ENCODE data around the gene PRIM2.
A peak's percentile ranks its signal among the peaks of the same experiment; 100 is the strongest.
"Not testable (repeated sequence)": the region's sequence is repeated elsewhere in the genome, so short reads cannot be mapped to it uniquely, and the experiment has no call there.

The PRIM2 gene, protein sequence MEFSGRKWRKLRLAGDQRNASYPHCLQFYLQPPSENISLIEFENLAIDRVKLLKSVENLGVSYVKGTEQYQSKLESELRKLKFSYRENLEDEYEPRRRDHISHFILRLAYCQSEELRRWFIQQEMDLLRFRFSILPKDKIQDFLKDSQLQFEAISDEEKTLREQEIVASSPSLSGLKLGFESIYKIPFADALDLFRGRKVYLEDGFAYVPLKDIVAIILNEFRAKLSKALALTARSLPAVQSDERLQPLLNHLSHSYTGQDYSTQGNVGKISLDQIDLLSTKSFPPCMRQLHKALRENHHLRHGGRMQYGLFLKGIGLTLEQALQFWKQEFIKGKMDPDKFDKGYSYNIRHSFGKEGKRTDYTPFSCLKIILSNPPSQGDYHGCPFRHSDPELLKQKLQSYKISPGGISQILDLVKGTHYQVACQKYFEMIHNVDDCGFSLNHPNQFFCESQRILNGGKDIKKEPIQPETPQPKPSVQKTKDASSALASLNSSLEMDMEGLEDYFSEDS

GRCh38 chr6:57317060-57317943, at the start of gene PRIM2:
PRIM2 (plus strand) TSS chr6:57317630; CDS start chr6:57318446, 816 bp downstream.
- Histone ChIP-seq H3K4me3 (ENCODE audit: low read depth in 1 of 2, low read length in 2 of 2) (peak within 1 kb of the TSS; percentile 53 to 76), H3K4me1 (ENCODE audit: insufficient read depth, low read length) (peaks cover 31% of the 10 kb centered on the region), H3K27ac (ENCODE audit: low read depth, low read length) (peak within 1 kb of the TSS; percentile 76), H3K9me3 (ENCODE audit: low read length) (no peaks in the 10 kb centered on the region), H3K27me3 (ENCODE audit: control insufficient read depth in 1 of 2, insufficient read depth in 2 of 2, low read length in 2 of 2) (no peaks in the 10 kb centered on the region), H3K9ac (ENCODE audit: low read length) (peak within 1 kb of the TSS; percentile 72), H3K36me3 (ENCODE audit: insufficient read depth, low read length) (peaks cover 14% of the 10 kb centered on the region)

DNA sequence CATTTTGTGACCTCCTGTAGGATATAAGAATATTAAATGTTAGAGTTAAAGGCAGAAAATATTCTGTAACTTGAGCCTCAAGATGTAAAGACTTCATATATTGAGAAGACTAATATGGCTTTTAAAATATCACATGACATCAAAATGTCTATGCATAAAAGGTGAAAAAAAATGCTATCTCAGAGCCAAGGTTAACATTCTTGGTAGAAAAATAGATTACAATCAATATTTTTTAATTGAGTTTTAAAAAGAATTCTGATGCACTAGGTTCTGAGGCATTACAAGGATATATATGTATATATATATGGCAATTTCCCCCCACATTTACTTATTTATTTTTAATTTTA, 49.2 kb upstream of the PRIM2 start:
- Histone ChIP-seq H3K9me3 (ENCODE audit: low read length) (no peaks in the 10 kb centered on the region), H3K4me1 (ENCODE audit: insufficient read depth, low read length) (peaks cover 50% of the 10 kb centered on the region), H3K27ac (ENCODE audit: low read depth, low read length) (peak overlapping the region; percentile 45), H3K36me3 (ENCODE audit: insufficient read depth, low read length) (no peaks in the 10 kb centered on the region), H3K4me3 (ENCODE audit: low read depth in 1 of 2, low read length in 2 of 2) (no peak overlapping the region), H3K9ac (ENCODE audit: low read length) (no peak overlapping the region), H3K27me3 (ENCODE audit: control insufficient read depth in 1 of 2, insufficient read depth in 2 of 2, low read length in 2 of 2) (no peaks in the 10 kb centered on the region)

- H3K4me3 ChIP-seq (ENCODE audit: low read depth in 1 of 2, low read length in 2 of 2); H3K36me3 ChIP-seq (ENCODE audit: insufficient read depth, low read length); H3K27me3 ChIP-seq (ENCODE audit: control insufficient read depth in 1 of 2, insufficient read depth in 2 of 2, low read length in 2 of 2); H3K9me3 ChIP-seq (ENCODE audit: low read length); H3K9ac ChIP-seq (ENCODE audit: low read length); H3K27ac ChIP-seq (ENCODE audit: low read depth, low read length); H3K4me1 ChIP-seq (ENCODE audit: insufficient read depth, low read length): not testable (repeated sequence)
Observed at GRCh38 chr6:57274113-57274824, 43.2 kb upstream of the PRIM2 start.

DNA sequence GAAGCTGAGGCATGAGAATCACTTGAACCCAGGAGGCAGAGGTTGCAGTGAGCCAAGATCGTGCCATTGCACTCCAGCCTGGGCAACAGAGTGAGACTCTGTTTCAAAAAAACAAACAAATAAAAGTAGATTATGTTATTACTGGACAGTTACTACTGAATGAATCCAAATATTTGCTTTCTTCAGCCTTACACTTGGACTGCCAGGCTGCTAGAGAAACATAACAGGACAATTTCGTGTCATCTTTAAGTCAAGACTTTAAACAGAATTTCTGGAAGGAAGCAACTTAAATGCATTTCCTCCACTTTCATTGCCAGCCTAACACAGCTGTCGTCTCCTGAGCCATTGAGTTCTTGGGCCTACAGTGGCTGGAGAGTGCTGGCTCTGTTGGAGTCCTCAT, 42.0 kb upstream of the PRIM2 start:
- no peaks in the 10 kb centered on the region for H3K27me3 ChIP-seq (ENCODE audit: control insufficient read depth in 1 of 2, insufficient read depth in 2 of 2, low read length in 2 of 2)
- no peaks in the 10 kb centered on the region for H3K36me3 ChIP-seq (ENCODE audit: insufficient read depth, low read length)
- H3K4me1 ChIP-seq (ENCODE audit: insufficient read depth, low read length) = peaks cover 10% of the 10 kb centered on the region
- H3K9me3 ChIP-seq (ENCODE audit: low read length) = no peaks in the 10 kb centered on the region
- no peak overlapping the region for H3K27ac ChIP-seq (ENCODE audit: low read depth, low read length)
- H3K9ac ChIP-seq (ENCODE audit: low read length) = no peak overlapping the region
- no peak overlapping the region for H3K4me3 ChIP-seq (ENCODE audit: low read depth in 1 of 2, low read length in 2 of 2)

GRCh38 chr6:57276946-57277345, 40.5 kb upstream of the PRIM2 start:
- no peaks in the 10 kb centered on the region for H3K9me3 ChIP-seq (ENCODE audit: low read length)
- H3K4me3 ChIP-seq (ENCODE audit: low read depth in 1 of 2, low read length in 2 of 2) = no peak overlapping the region
- no peak overlapping the region for H3K27ac ChIP-seq (ENCODE audit: low read depth, low read length)
- no peak overlapping the region for H3K9ac ChIP-seq (ENCODE audit: low read length)
- H3K36me3 ChIP-seq (ENCODE audit: insufficient read depth, low read length) = no peaks in the 10 kb centered on the region
- no peaks in the 10 kb centered on the region for H3K27me3 ChIP-seq (ENCODE audit: control insufficient read depth in 1 of 2, insufficient read depth in 2 of 2, low read length in 2 of 2)
- peaks cover 10% of the 10 kb centered on the region for H3K4me1 ChIP-seq (ENCODE audit: insufficient read depth, low read length)

DNA sequence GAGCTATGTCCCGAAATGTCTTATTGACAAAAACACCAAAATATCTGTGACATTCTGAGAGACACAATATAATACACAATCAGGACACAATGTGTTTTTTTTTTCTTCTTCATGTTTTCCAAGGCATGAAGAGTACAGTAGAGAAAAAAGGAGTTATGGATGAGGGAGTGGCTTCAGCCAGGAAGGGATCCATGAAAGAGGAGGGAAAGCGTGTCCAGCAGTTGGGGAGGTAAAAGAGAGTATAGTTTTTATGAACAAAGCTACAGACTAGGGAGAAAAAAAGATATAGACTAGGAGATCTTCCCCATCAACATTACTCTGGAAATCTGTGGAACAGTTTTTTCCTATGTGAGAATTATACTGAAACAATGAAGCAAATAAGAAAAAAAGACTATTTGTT, 38.9 kb upstream of the PRIM2 start:
- H3K27me3 ChIP-seq (ENCODE audit: control insufficient read depth in 1 of 2, insufficient read depth in 2 of 2, low read length in 2 of 2) = no peaks in the 10 kb centered on the region
- no peak overlapping the region for H3K9ac ChIP-seq (ENCODE audit: low read length)
- peaks cover 24% of the 10 kb centered on the region for H3K4me1 ChIP-seq (ENCODE audit: insufficient read depth, low read length)
- H3K9me3 ChIP-seq (ENCODE audit: low read length) = no peaks in the 10 kb centered on the region
- H3K4me3 ChIP-seq (ENCODE audit: low read depth in 1 of 2, low read length in 2 of 2) = no peak overlapping the region
- no peaks in the 10 kb centered on the region for H3K36me3 ChIP-seq (ENCODE audit: insufficient read depth, low read length)
- H3K27ac ChIP-seq (ENCODE audit: low read depth, low read length) = no peak overlapping the region

GRCh38 chr6:57279013-57279412, 38.4 kb upstream of the PRIM2 start:
- H3K9ac ChIP-seq (ENCODE audit: low read length) = no peak overlapping the region
- no peaks in the 10 kb centered on the region for H3K36me3 ChIP-seq (ENCODE audit: insufficient read depth, low read length)
- no peaks in the 10 kb centered on the region for H3K9me3 ChIP-seq (ENCODE audit: low read length)
- no peaks in the 10 kb centered on the region for H3K27me3 ChIP-seq (ENCODE audit: control insufficient read depth in 1 of 2, insufficient read depth in 2 of 2, low read length in 2 of 2)
- no peak overlapping the region for H3K4me3 ChIP-seq (ENCODE audit: low read depth in 1 of 2, low read length in 2 of 2)
- peak overlapping the region; percentile 21 for H3K27ac ChIP-seq (ENCODE audit: low read depth, low read length)
- peaks cover 28% of the 10 kb centered on the region for H3K4me1 ChIP-seq (ENCODE audit: insufficient read depth, low read length)

GRCh38 chr6:57283106-57283505, 34.3 kb upstream of the PRIM2 start:
- H3K9ac ChIP-seq (ENCODE audit: low read length) = no peak overlapping the region
- no peak overlapping the region for H3K4me3 ChIP-seq (ENCODE audit: low read depth in 1 of 2, low read length in 2 of 2)
- no peaks in the 10 kb centered on the region for H3K27me3 ChIP-seq (ENCODE audit: control insufficient read depth in 1 of 2, insufficient read depth in 2 of 2, low read length in 2 of 2)
- H3K9me3 ChIP-seq (ENCODE audit: low read length) = no peaks in the 10 kb centered on the region
- peaks cover 33% of the 10 kb centered on the region for H3K4me1 ChIP-seq (ENCODE audit: insufficient read depth, low read length)
- no peaks in the 10 kb centered on the region for H3K36me3 ChIP-seq (ENCODE audit: insufficient read depth, low read length)
- H3K27ac ChIP-seq (ENCODE audit: low read depth, low read length) = peak overlapping the region; percentile 5

DNA sequence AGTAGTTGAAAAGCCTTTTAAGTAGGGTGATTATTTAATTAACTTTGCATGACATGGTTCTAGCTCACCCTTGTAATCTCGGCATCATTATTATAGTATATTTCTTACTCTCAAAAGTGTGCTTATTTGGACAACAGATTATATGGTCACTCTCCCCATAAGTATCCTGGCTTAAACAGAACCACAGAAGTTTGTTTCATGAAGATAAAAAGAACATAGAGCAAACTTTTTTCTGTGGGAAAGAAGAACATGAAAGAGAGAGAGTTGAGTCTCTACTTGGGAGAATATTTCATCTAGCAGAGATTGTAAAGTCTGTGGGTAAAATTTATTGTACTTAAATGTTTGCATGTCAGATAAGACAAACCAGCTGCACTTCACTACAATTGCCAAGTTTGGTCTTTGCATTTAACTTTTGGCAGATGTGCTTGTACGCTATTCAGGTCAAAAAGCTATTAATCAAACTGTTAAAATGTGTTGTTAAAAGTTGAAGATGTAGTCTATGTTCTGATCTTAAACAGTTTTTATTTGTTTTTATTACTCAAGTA, 33.4 kb upstream of the PRIM2 start:
- no peaks in the 10 kb centered on the region for H3K36me3 ChIP-seq (ENCODE audit: insufficient read depth, low read length)
- no peak overlapping the region for H3K4me3 ChIP-seq (ENCODE audit: low read depth in 1 of 2, low read length in 2 of 2)

DNA sequence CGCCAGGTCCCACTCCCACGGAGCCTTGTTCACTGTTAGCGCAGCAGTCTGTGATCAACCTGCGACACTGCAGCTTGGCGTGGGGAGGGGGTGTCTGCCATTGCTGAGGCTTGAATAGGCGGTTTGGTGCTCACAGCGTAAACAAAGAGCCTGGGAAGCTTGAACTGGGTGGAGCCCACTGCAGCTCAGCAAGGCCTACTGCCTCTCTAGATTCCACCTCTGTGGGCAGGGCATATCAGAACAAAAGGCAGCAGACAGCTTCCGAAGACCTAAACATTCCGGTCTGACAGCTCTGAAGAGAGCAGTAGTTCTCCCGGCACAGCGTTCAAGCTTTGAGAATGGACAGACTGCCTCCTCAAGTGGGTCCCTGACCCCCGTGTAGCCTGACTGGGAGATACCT, 29.3 kb upstream of the PRIM2 start:
- peaks cover 14% of the 10 kb centered on the region for H3K4me1 ChIP-seq (ENCODE audit: insufficient read depth, low read length)
- H3K27ac ChIP-seq (ENCODE audit: low read depth, low read length); H3K4me3 ChIP-seq (ENCODE audit: low read depth in 1 of 2, low read length in 2 of 2); H3K9ac ChIP-seq (ENCODE audit: low read length); H3K27me3 ChIP-seq (ENCODE audit: control insufficient read depth in 1 of 2, insufficient read depth in 2 of 2, low read length in 2 of 2); H3K9me3 ChIP-seq (ENCODE audit: low read length); H3K36me3 ChIP-seq (ENCODE audit: insufficient read depth, low read length): not testable (repeated sequence)

More for the DNA sequence above, 33.4 kb upstream of the PRIM2 start:
- Histone ChIP-seq H3K4me1 (ENCODE audit: insufficient read depth, low read length) (peaks cover 31% of the 10 kb centered on the region), H3K9ac (ENCODE audit: low read length) (no peak overlapping the region), H3K27me3 (ENCODE audit: control insufficient read depth in 1 of 2, insufficient read depth in 2 of 2, low read length in 2 of 2) (no peaks in the 10 kb centered on the region), H3K9me3 (ENCODE audit: low read length) (no peaks in the 10 kb centered on the region), H3K27ac (ENCODE audit: low read depth, low read length) (peak overlapping the region; percentile 13)

DNA sequence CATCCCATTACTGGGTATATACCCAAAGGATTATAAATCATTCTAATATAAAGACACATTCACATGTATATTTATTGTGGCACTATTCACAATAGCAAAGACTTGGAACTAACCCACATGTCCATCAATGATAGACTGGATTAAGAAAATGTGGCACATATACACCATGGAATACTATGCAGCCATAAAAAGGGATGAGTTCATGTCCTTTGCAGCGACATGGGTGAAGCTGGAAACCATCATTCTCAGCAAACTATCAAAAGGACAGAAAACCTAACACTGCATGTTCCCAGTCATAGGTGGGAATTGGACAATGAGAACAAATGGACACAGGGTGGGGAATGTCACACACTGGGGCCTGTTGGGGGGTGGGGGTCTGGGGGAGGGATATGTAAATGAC, 24.0 kb upstream of the PRIM2 start:
- H3K36me3 ChIP-seq (ENCODE audit: insufficient read depth, low read length); H3K27ac ChIP-seq (ENCODE audit: low read depth, low read length); H3K4me3 ChIP-seq (ENCODE audit: low read depth in 1 of 2, low read length in 2 of 2); H3K9me3 ChIP-seq (ENCODE audit: low read length); H3K27me3 ChIP-seq (ENCODE audit: control insufficient read depth in 1 of 2, insufficient read depth in 2 of 2, low read length in 2 of 2); H3K4me1 ChIP-seq (ENCODE audit: insufficient read depth, low read length); H3K9ac ChIP-seq (ENCODE audit: low read length): not testable (repeated sequence)

Data from muscle layer of colon (tissue), 2 donors.